Fibroblast of peridontal ligament (primary cell): ENCODE data around the gene SMYD5.
"Not testable (repeated sequence)": the region's sequence is repeated elsewhere in the genome, so short reads cannot be mapped to it uniquely, and the experiment has no call there.

Experiments used
- DNase-seq: peaks from one replicate; pipeline ENCODE4 v3.0.0-alpha.2; 2010; ENCODE audit errors: extremely low read depth

SMYD5 gene

GRCh38 chr2:73259704-73260337 is 45.8 kb downstream of the SMYD5 start:
- DNase-seq = no peak

- DNase-seq = peak; percentile 27
Observed at GRCh38 chr2:73260338-73260984, 46.4 kb downstream of the SMYD5 start.

- DNase-seq = no peak
Observed at GRCh38 chr2:73262108-73262651, 48.1 kb downstream of the SMYD5 start.

- DNase-seq = not testable (repeated sequence)
Observed at GRCh38 chr2:73262691-73263429, 48.8 kb downstream of the SMYD5 start.

- no peak for DNase-seq
Observed at GRCh38 chr2:73263540-73264331, 49.7 kb downstream of the SMYD5 start.

GRCh38 chr2:73264332-73264606 is 50.2 kb downstream of the SMYD5 start:
- no peak for DNase-seq

- no peak for DNase-seq
Observed at GRCh38 chr2:73264783-73265182, 50.7 kb downstream of the SMYD5 start.

GRCh38 chr2:73265298-73266060 is 51.4 kb downstream of the SMYD5 start:
- no peak for DNase-seq

GRCh38 chr2:73266061-73266901 is 52.2 kb downstream of the SMYD5 start:
- DNase-seq = no peak

GRCh38 chr2:73267008-73267407 is 53.0 kb downstream of the SMYD5 start:
- no peak for DNase-seq

- no peak for DNase-seq
Observed at GRCh38 chr2:73268366-73268829, 54.4 kb downstream of the SMYD5 start.

GRCh38 chr2:73268830-73269685 is 55.0 kb downstream of the SMYD5 start:
- no peak for DNase-seq

- DNase-seq = no peak
Observed at GRCh38 chr2:73269686-73270465, 55.8 kb downstream of the SMYD5 start.

GRCh38 chr2:73272270-73272669 is 58.2 kb downstream of the SMYD5 start:
- no peak for DNase-seq
